NB4 (cell line): ENCODE measurements around the gene SH2D3C.

Source experiments
- DNase-seq: peaks from one replicate; pipeline ENCODE4 v3.0.0; 2010; ENCODE audit warnings: low read depth
- H3K4me3 ChIP-seq: one replicate; pipeline ENCODE4 v1.5.1; 2011; ENCODE audit warnings: mild to moderate bottlenecking, low read depth, low read length, moderate library complexity
- CTCF ChIP-seq: IDR thresholded peaks from one replicate; pipeline ENCODE4 v1.5.1; 2012; ENCODE audit warnings: low read depth, low read length
- MYC ChIP-seq: IDR thresholded peaks from 2 replicates; pipeline ENCODE4 v1.6.1; 2011; ENCODE audit warnings: low read depth, low read length
- POLR2A ChIP-seq: IDR thresholded peaks from 2 replicates; pipeline ENCODE4 v1.6.1; 2011; ENCODE audit warnings: mild to moderate bottlenecking; ENCODE audit not compliant: insufficient read length; ENCODE audit errors: extremely low read depth
- TF ChIP-seq, protein P1 (sequence below): IDR thresholded peaks from 2 replicates; pipeline ENCODE4 v1.6.1; 2011; ENCODE audit warnings: low read depth, low read length

SH2D3C gene

GRCh38 chr9:127769929-127770582, 8.4 kb downstream of the SH2D3C start:
- H3K4me3 ChIP-seq = no peak overlapping the region
- TF ChIP-seq, protein P1, sequence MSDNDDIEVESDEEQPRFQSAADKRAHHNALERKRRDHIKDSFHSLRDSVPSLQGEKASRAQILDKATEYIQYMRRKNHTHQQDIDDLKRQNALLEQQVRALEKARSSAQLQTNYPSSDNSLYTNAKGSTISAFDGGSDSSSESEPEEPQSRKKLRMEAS = no peak
- TF ChIP-seq CTCF (no peak), POLR2A (no peak), MYC (no peak)
- DNase-seq = peak; percentile 48

GRCh38 chr9:127769101-127769500, 9.4 kb downstream of the SH2D3C start:
- no peak for DNase-seq

DNA sequence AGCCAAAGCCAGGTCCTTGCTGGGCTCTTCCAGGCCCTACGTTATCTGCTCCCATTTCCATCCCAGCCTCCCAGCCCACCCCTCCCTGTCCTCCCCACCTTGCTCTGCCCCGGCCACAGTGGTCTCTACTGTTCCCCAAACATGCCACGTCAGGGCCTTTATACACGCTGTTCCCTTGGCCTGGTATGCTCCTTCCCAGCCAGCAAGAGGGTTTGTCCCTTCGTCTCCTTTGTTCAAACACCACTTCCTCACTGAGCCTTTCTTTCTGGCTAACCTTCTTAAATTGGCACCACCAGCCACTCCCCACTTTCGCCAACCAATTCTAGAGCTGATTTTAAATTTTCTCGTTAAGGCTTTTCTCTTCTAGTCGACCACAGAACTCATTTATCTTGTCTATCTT, 9.8 kb downstream of the SH2D3C start:
- H3K4me3 ChIP-seq = no peak overlapping the region
- TF ChIP-seq MYC (no peak), CTCF (no peak), POLR2A (no peak)
- TF ChIP-seq, protein P1 = no peak
- DNase-seq = no peak

More at GRCh38 chr9:127769101-127769500, 9.4 kb downstream of the SH2D3C start:
- TF ChIP-seq MYC (no peak), POLR2A (no peak), CTCF (no peak)
- TF ChIP-seq, protein P1 = no peak
- no peak overlapping the region for H3K4me3 ChIP-seq

DNA sequence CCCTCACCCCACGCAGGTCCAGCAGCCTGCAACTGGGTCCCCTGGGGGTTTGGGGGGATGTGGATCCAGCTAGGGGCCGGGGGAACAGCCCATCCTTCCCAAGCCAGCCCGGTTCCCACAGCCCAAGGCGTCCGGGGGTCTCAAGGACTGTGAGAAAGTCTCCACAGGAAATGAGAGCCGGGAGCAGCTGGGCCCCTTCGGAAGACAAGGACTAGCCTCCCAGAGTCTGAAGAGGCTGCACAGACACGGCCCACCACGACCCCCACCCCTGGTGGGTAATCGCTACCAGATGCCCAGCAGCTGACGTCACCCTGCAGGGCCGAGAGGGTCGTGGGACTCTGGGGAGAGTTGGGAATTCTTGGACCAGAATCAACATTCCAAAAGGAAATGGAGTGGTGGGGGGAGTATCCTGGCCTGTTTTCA, 10.5 kb downstream of the SH2D3C start:
- H3K4me3 ChIP-seq = no peak overlapping the region
- DNase-seq = no peak

DNA sequence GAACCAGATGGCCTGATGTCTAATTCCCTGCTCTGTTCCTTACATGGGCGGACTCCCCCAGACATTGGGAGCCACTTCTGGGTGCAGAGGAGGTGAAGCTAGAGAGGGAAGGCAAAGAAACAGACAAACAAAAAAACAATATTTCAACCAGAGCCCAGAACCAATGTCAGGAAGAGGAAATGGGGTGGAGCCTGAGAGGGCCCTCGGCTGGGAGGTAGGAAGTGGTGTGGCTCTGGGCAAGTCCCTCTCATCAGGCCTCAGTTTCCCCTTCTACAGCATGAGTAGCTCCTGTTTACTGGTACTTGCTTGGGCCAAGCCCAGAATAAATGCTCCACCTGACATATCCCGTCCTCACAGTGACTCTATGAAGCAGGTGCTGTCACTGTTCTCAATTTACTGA, 11.1 kb downstream of the SH2D3C start:
- no peak for DNase-seq
- no peak overlapping the region for H3K4me3 ChIP-seq
- TF ChIP-seq MYC (no peak), POLR2A (no peak), CTCF (no peak)
- TF ChIP-seq, protein P1 = no peak

More for the DNA sequence above, 10.5 kb downstream of the SH2D3C start:
- TF ChIP-seq MYC = no peak

- TF ChIP-seq CTCF = no peak
- H3K4me3 ChIP-seq = no peak overlapping the region
- no peak for DNase-seq
Measured at GRCh38 chr9:127765418-127765817, 13.0 kb downstream of the SH2D3C start.

DNA sequence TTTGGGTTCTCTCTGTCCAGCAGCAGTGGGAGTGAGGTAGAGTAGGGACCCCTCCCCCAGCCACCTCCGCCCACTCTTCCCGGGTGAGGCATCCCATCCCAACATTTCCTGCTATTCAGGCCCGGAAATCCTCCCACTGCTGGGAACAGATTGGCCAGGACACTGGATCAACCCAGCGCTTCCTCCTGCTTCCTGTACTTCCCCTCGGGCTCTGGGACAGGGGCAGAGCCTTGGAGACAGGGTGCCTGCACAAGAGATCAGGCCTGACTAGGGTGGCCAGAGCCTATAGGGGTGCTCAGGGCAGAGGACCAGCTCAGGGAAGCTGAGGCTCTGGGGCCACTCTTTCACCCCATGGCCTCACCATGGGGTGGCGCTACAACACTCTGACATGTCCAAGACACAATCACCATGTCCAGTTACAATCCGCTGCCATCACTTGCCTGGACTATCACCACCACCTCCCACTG, 14.5 kb downstream of the SH2D3C start:
- TF ChIP-seq, protein P1 = no peak
- TF ChIP-seq CTCF = peak; percentile 37
- H3K4me3 ChIP-seq = no peak overlapping the region
- DNase-seq = peak; percentile 58
